Suprapubic skin (tissue), 3 donors: ENCODE measurements around the gene ZNF608.

Experiments
- CTCF ChIP-seq, 2 donors: fragments of 200-600 bp in 1 of 2; fragments of 450-650 bp in 1 of 2; sonication (generic) in 1 of 2; IDR thresholded peaks; one replicate each; pipeline ENCODE4 v1.5.1; 2016 to 2019; ENCODE audit warnings: antibody characterized with exemption in 2 of 2, mild to moderate bottlenecking in 1 of 2, moderate library complexity in 1 of 2
- POLR2A ChIP-seq, 2 donors: fragments of 450-650 bp; IDR thresholded peaks; one replicate each; pipeline ENCODE4 v1.6.1; 2017; ENCODE audit warnings: antibody characterized with exemption in 2 of 2, mild to moderate bottlenecking in 2 of 2, moderate library complexity in 2 of 2

- no peak for TF ChIP-seq CTCF (IDR thresholded peaks at IDR 0.05)
- no peak for TF ChIP-seq POLR2A (IDR thresholded peaks at IDR 0.05)
Observed at GRCh38 chr5:124724357-124725039, 21.9 kb downstream of the ZNF608 start.
